K562 (cell line): ENCODE results near the gene PSMA2. TPM values are rescaled to one million over a fixed set of nuclear protein-coding genes. Genes with fewer than 3 reads are reported as not detected.

Experiments used
- CREB1 ChIP-seq, 2 experiments: sonication (generic) in 1 of 2; formaldehyde crosslinking in 1 of 2; IDR thresholded peaks; 2 replicates each; pipeline versions ENCODE4 v1.6.1 to v1.8.0; 2012 to 2022; ENCODE audit warnings: inconsistent platforms in 1 of 2, mild to moderate bottlenecking in 1 of 2, missing genetic modification reagents in 1 of 2, moderate library complexity in 1 of 2
- CSDE1 ChIP-seq, 2 experiments: fragments of 450-650 bp; IDR thresholded peaks; 2 replicates each; pipeline ENCODE4 v1.6.1; 2016; ENCODE audit warnings: mild to moderate bottlenecking in 1 of 2
- ILK ChIP-seq: fragments of 450-650 bp; IDR thresholded peaks from 2 replicates; pipeline ENCODE4 v1.6.1; 2016; ENCODE audit warnings: missing genetic modification characterization, low read depth, mild to moderate bottlenecking, missing compliant biosample characterization, moderate library complexity, borderline replicate concordance
- KAT2B ChIP-seq: IDR thresholded peaks from one replicate; pipeline ENCODE4 v1.6.1; 2012; ENCODE audit warnings: low read depth, mild to moderate bottlenecking, control low read depth, inconsistent platforms, low read length, moderate library complexity
- KDM5B ChIP-seq: fragments of 200-600 bp; sonication (generic); IDR thresholded peaks from 2 replicates; pipeline ENCODE4 v1.6.1; 2012; ENCODE audit warnings: low read depth, mild to moderate bottlenecking, moderate library complexity, low read length, control low read depth, inconsistent platforms; ENCODE audit not compliant: insufficient replicate concordance
- KLF13 ChIP-seq: fragments of 450-650 bp; IDR thresholded peaks from 2 replicates; pipeline ENCODE4 v1.6.1; 2016; ENCODE audit warnings: missing genetic modification characterization, low read depth, mild to moderate bottlenecking, missing compliant biosample characterization, moderate library complexity, borderline replicate concordance
- LCOR ChIP-seq: sonication (generic); formaldehyde crosslinking; IDR thresholded peaks from 2 replicates; pipeline ENCODE4 v1.8.0; 2022; ENCODE audit warnings: mild to moderate bottlenecking, missing genetic modification reagents
- MTF1 ChIP-seq: fragments of 250-450 bp; sonication (Bioruptor Pico); IDR thresholded peaks from 2 replicates; pipeline ENCODE4 v1.9.0; 2021; ENCODE audit warnings: moderate library complexity, mild to moderate bottlenecking, inconsistent platforms, borderline replicate concordance
- NFXL1 ChIP-seq: fragments of 450-650 bp; formaldehyde crosslinking; IDR thresholded peaks from 2 replicates; pipeline ENCODE4 v1.4.0; 2021; ENCODE audit warnings: mild to moderate bottlenecking
- TAF9B ChIP-seq: fragments of 450-650 bp; IDR thresholded peaks from 2 replicates; pipeline ENCODE4 v1.6.1; 2018; ENCODE audit warnings: mild to moderate bottlenecking; ENCODE audit not compliant: partially characterized antibody
- ZNF408 ChIP-seq: fragments of 250-450 bp; sonication (Bioruptor Pico); IDR thresholded peaks from 2 replicates; pipeline ENCODE4 v1.4.0; 2020; ENCODE audit warnings: low read depth, mild to moderate bottlenecking, moderate library complexity
- ZNF551 ChIP-seq: fragments of 250-450 bp; sonication (Bioruptor Pico); IDR thresholded peaks from 2 replicates; pipeline ENCODE4 v1.5.0; 2021; ENCODE audit warnings: mild to moderate bottlenecking, moderate library complexity
- ZNF561 ChIP-seq: fragments of 450-650 bp; formaldehyde crosslinking; conservative IDR thresholded peaks from 2 replicates; pipeline ENCODE4 v1.4.0; 2020; ENCODE audit warnings: mild to moderate bottlenecking, moderate library complexity
- ZNF830 ChIP-seq: fragments of 250-450 bp; sonication (Bioruptor Pico); IDR thresholded peaks from 2 replicates; pipeline ENCODE4 v1.5.0; 2021; ENCODE audit warnings: mild to moderate bottlenecking
- ZSCAN29 ChIP-seq: fragments of 450-650 bp; IDR thresholded peaks from 2 replicates; pipeline ENCODE4 v1.6.1; 2017
- polyA plus RNA-seq, 8 experiments: library from polyadenylated mRNA; depleted of rRNA in 4 of 8; stranded (reverse) in 5 of 8; unstranded in 3 of 8; fragments of >200 nt; fragmentation: Nextera tagmentation in 2 of 8; fragmentation: Illumina TruSeq in 1 of 8; extraction: Ambion mirVana in 2 of 8; extraction: Trizol in 1 of 8; gene quantifications; 2 replicates each; pipeline versions ENCODE4 v1.2.1 to v1.2.3, GENCODE V29; 2011 to 2014; ENCODE audit warnings: inconsistent platforms in 1 of 8, missing spikeins in 1 of 8
- total RNA-seq, 7 experiments: library from RNA; depleted of rRNA in 6 of 7; stranded (reverse); fragments of >200 nt in 6 of 7; fragmentation: Illumina TruSeq in 2 of 7; extraction: Trizol in 2 of 7; gene quantifications; 2 replicates each; pipeline versions ENCODE4 v1.2.1 to v1.2.3, GENCODE V29; 2011 to 2021; ENCODE audit warnings: low replicate concordance in 1 of 7
- TF ChIP-seq, protein P1 (sequence below): IDR thresholded peaks from 2 replicates; pipeline ENCODE4 v1.6.1; 2012; ENCODE audit warnings: low read depth, low read length, improper control_type of control experiment, borderline replicate concordance
- TF ChIP-seq, protein P2 (sequence below): fragments of 450-650 bp; IDR thresholded peaks from 2 replicates; pipeline ENCODE4 v1.6.1; 2016; ENCODE audit warnings: low read depth, mild to moderate bottlenecking, moderate library complexity
- TF ChIP-seq, protein P3 (sequence below): sonication (generic); formaldehyde crosslinking; IDR thresholded peaks from 2 replicates; pipeline ENCODE4 v1.8.0; 2022; ENCODE audit warnings: missing genetic modification reagents, mild to moderate bottlenecking, borderline replicate concordance
- TF ChIP-seq, protein P4 (sequence below), 2 experiments: fragments of 200-800 bp in 1 of 2; sonication (Bioruptor generic) in 1 of 2; sonication (generic) in 1 of 2; formaldehyde crosslinking in 1 of 2; IDR thresholded peaks in 1 of 2; conservative IDR thresholded peaks in 1 of 2; 2 replicates each; pipeline versions ENCODE4 v1.5.0 to v1.6.1; 2016 to 2020; ENCODE audit warnings: missing compliant biosample characterization in 1 of 2, missing genetic modification characterization in 1 of 2, missing genetic modification reagents in 1 of 2
- TF ChIP-seq, protein P5 (sequence below): fragments of 250-450 bp; sonication (Bioruptor Pico); IDR thresholded peaks from 2 replicates; pipeline ENCODE4 v1.8.0; 2021; ENCODE audit warnings: borderline replicate concordance, mild to moderate bottlenecking, moderate library complexity; ENCODE audit not compliant: poor library complexity, severe bottlenecking

PSMA2 gene
- total and polyA plus RNA-seq, 9 of the 15 experiments (the other 6 are each of a cell fraction or from before 2014, with no cell fraction given): 91.7 to 1,070 (median 213) TPM

DNA sequence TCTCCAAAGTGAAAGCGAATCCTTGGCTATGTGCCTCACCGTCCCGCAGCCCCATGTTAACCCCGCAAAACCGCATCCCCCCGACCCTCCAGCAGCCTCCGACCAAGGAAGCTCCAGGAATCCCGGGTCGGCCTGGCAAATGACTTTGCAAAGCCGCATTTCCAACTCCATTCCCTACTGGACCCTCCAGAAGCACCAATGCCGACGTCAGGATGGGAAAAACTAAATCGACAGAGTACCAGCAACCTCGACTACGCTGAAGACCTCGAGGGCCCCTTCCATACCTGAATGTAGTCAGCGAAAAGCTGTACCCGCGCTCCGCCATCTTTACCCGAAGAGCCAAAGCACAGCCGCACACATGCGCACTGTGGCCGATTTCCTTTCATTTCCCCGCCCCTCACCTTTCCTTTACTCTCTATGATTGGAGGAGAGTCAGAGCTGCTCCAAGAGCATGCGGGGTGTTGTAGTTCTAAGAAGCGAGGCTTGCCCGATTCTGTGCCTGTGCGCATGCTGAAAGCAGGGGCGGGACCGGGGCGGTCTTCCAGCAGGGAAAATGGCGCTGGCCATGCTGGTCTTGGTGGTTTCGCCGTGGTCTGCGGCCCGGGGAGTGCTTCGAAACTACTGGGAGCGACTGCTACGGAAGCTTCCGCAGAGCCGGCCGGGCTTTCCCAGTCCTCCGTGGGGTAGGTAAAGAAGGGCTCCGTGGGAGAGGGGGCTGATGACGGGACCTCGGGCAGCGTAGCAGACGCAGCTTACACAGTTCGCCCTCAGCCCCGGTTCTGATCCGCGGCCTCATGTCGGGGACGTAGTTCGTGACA is at the start of gene PSMA2, which contains the start of gene MRPL32 (continued):
- TF ChIP-seq NFXL1 (CRISPR knock-in tag): no peak
- TF ChIP-seq TAF9B: peak; percentile 95
- no peak for TF ChIP-seq CSDE1 (IDR thresholded peaks at IDR 0.05)
- TF ChIP-seq, protein P1, sequence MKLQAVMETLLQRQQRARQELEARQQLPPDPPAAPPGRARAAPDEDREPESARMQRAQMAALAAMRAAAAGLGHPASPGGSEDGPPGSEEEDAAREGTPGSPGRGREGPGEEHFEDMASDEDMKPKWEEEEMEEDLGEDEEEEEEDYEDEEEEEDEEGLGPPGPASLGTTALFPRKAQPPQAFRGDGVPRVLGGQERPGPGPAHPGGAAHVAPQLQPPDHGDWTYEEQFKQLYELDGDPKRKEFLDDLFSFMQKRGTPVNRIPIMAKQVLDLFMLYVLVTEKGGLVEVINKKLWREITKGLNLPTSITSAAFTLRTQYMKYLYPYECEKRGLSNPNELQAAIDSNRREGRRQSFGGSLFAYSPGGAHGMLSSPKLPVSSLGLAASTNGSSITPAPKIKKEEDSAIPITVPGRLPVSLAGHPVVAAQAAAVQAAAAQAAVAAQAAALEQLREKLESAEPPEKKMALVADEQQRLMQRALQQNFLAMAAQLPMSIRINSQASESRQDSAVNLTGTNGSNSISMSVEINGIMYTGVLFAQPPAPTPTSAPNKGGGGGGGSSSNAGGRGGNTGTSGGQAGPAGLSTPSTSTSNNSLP: no peak
- TF ChIP-seq, protein P2, sequence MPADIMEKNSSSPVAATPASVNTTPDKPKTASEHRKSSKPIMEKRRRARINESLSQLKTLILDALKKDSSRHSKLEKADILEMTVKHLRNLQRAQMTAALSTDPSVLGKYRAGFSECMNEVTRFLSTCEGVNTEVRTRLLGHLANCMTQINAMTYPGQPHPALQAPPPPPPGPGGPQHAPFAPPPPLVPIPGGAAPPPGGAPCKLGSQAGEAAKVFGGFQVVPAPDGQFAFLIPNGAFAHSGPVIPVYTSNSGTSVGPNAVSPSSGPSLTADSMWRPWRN: no peak
- no peak for TF ChIP-seq KAT2B
- TF ChIP-seq, protein P3, sequence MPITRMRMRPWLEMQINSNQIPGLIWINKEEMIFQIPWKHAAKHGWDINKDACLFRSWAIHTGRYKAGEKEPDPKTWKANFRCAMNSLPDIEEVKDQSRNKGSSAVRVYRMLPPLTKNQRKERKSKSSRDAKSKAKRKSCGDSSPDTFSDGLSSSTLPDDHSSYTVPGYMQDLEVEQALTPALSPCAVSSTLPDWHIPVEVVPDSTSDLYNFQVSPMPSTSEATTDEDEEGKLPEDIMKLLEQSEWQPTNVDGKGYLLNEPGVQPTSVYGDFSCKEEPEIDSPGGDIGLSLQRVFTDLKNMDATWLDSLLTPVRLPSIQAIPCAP (CRISPR knock-in tag): no peak
- TF ChIP-seq, protein P4, sequence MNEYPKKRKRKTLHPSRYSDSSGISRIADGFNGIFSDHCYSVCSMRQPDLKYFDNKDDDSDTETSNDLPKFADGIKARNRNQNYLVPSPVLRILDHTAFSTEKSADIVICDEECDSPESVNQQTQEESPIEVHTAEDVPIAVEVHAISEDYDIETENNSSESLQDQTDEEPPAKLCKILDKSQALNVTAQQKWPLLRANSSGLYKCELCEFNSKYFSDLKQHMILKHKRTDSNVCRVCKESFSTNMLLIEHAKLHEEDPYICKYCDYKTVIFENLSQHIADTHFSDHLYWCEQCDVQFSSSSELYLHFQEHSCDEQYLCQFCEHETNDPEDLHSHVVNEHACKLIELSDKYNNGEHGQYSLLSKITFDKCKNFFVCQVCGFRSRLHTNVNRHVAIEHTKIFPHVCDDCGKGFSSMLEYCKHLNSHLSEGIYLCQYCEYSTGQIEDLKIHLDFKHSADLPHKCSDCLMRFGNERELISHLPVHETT (CRISPR knock-in tag; conservative IDR thresholded peaks at IDR 0.05 in 1 of 2, IDR thresholded peaks at IDR 0.05 in 1 of 2): no peak
- TF ChIP-seq, protein P5, sequence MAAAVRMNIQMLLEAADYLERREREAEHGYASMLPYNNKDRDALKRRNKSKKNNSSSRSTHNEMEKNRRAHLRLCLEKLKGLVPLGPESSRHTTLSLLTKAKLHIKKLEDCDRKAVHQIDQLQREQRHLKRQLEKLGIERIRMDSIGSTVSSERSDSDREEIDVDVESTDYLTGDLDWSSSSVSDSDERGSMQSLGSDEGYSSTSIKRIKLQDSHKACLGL (CRISPR knock-in tag): peak; percentile 50
- no peak for TF ChIP-seq CREB1 (IDR thresholded peaks at IDR 0.05)
- TF ChIP-seq CREB1 (CRISPR knock-in tag; IDR thresholded peaks at IDR 0.05): peak; percentile 31; the same call in 1 of the 2 replicates
- peak; percentile 68 for TF ChIP-seq KDM5B
- no peak for TF ChIP-seq KLF13 (tag)
- no peak for TF ChIP-seq MTF1 (CRISPR knock-in tag)
- TF ChIP-seq ZNF561 (CRISPR knock-in tag): no peak
- TF ChIP-seq LCOR: no peak
- TF ChIP-seq ILK (tag): no peak
- TF ChIP-seq ZNF551 (CRISPR knock-in tag): no peak
- TF ChIP-seq ZSCAN29: no peak
- no peak for TF ChIP-seq ZNF408 (CRISPR knock-in tag)
- no peak for TF ChIP-seq ZNF830 (CRISPR knock-in tag)
